Tibial nerve (tissue), 4 donors: ENCODE measurements around the gene RASSF4. TPM values are rescaled to one million over a fixed set of nuclear protein-coding genes. Genes with fewer than 3 reads are reported as not detected.

Experiments
- DNase-seq, 2 donors: peaks; one replicate each; pipeline ENCODE4 v3.0.0-alpha.2; 2019; ENCODE audit warnings: low spot score in 2 of 2
- H3K27ac ChIP-seq, 4 donors: fragments of 200-600 bp; sonication (generic) in 3 of 4; one replicate each; pipeline ENCODE4 v1.5.1; 2017 to 2019; ENCODE audit warnings: mild to moderate bottlenecking in 1 of 4
- H3K27me3 ChIP-seq, 2 donors: fragments of 200-600 bp; sonication (generic) in 1 of 2; one replicate each; pipeline versions ENCODE4 v1.5.1 to v1.6.0; 2017 to 2019
- H3K36me3 ChIP-seq, 3 donors: fragments of 200-600 bp; sonication (generic); one replicate each; pipeline ENCODE4 v1.5.1; 2018 to 2019
- H3K4me1 ChIP-seq, 4 donors: fragments of 200-600 bp; sonication (generic) in 3 of 4; one replicate each; pipeline ENCODE4 v1.5.1; 2017 to 2019
- H3K4me3 ChIP-seq, 4 donors: fragments of 200-600 bp; sonication (generic) in 3 of 4; one replicate each; pipeline ENCODE4 v1.5.1; 2017 to 2019; ENCODE audit warnings: mild to moderate bottlenecking in 1 of 4, moderate library complexity in 1 of 4
- H3K9me3 ChIP-seq, 4 donors: fragments of 200-600 bp; sonication (generic) in 3 of 4; one replicate each; pipeline ENCODE4 v1.5.1; 2017 to 2019
- EP300 ChIP-seq, 2 donors: sonication (generic); formaldehyde crosslinking; IDR thresholded peaks; one replicate each; pipeline ENCODE4 v1.6.1; 2017; ENCODE audit warnings: antibody characterized with exemption in 2 of 2, mild to moderate bottlenecking in 1 of 2
- POLR2A ChIP-seq, 2 donors: fragments of 450-650 bp; IDR thresholded peaks; one replicate each; pipeline ENCODE4 v1.6.1; 2017; ENCODE audit warnings: antibody characterized with exemption in 2 of 2, mild to moderate bottlenecking in 2 of 2, moderate library complexity in 2 of 2
- WGBS, 2 donors: methylation state at CpG; one replicate each; pipeline ENCODE4 v1.1.5; 2018; 5-methylcytosine and 5-hydroxymethylcytosine counted together
- total RNA-seq, 4 donors: library from RNA; depleted of rRNA; stranded (reverse); fragments of >200 nt; gene quantifications; one replicate each; pipeline ENCODE4 v1.1.0, GENCODE V29; 2016
- TF ChIP-seq, protein P1 (sequence below), 5 experiments: fragments of 200-600 bp in 3 of 5; fragments of 450-650 bp in 2 of 5; sonication (generic) in 3 of 5; IDR thresholded peaks; one replicate each; pipeline ENCODE4 v1.5.1; 2016 to 2019; ENCODE audit warnings: antibody characterized with exemption in 5 of 5, mild to moderate bottlenecking in 3 of 5, moderate library complexity in 2 of 5

Gene RASSF4
- total RNA-seq, 4 donors from 2014 or later: 153 to 275 (median 185) TPM

DNA sequence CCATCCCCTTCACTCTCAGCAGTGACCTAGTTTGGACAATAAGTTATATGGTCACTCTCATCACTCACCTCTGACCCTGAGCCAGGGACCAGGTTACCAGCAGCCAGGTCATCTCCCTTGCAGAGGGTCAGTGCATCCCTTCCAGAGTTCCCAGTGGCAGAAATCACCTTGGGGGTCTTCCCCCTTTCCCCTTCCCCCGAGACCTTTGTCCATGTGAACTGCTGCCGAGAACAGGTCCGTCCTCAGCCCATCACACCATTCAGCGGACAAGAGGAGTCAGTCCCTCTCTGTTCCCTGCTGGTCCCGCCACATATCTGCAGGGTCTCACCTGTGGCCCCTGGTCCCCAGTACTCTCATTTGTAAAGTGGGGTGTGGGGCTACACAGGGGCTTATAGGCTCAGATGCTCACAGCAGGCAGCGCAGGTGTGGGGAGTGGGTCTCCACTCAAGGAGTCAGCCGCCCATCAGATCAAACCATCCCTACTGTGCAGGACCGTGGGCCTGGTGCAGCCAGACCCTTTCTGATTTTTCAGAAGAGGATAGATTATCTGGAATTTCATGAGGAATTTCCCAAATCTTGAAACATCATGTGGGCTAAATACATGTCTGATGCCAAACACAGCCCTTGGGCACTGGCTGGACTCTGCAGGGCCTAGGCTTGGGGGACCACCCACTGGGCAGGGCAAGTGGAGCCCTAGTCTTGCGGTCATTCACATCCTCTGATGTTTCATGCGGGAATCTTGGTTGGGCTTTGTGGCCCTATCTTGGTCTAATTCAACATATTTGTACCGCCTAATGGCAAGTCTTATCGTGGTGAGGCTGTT lies 12.5 kb downstream of the RASSF4 start:
- H3K9me3 ChIP-seq: no peaks in the 10 kb centered on the region
- peaks cover 0 to 56% (median under 1%) of the 10 kb centered on the region in 3 donors for H3K36me3 ChIP-seq
- H3K27me3 ChIP-seq: no peaks in the 10 kb centered on the region
- no peak overlapping the region for H3K4me3 ChIP-seq
- TF ChIP-seq, protein P1, sequence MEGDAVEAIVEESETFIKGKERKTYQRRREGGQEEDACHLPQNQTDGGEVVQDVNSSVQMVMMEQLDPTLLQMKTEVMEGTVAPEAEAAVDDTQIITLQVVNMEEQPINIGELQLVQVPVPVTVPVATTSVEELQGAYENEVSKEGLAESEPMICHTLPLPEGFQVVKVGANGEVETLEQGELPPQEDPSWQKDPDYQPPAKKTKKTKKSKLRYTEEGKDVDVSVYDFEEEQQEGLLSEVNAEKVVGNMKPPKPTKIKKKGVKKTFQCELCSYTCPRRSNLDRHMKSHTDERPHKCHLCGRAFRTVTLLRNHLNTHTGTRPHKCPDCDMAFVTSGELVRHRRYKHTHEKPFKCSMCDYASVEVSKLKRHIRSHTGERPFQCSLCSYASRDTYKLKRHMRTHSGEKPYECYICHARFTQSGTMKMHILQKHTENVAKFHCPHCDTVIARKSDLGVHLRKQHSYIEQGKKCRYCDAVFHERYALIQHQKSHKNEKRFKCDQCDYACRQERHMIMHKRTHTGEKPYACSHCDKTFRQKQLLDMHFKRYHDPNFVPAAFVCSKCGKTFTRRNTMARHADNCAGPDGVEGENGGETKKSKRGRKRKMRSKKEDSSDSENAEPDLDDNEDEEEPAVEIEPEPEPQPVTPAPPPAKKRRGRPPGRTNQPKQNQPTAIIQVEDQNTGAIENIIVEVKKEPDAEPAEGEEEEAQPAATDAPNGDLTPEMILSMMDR (IDR thresholded peaks at IDR 0.05): no peak
- peak in 1 of 2 donors; percentile 5 for TF ChIP-seq EP300 (IDR thresholded peaks at IDR 0.05)
- peaks cover 12 to 87% (median 54%) of the 10 kb centered on the region in 4 donors for H3K4me1 ChIP-seq
- no peak for DNase-seq
- WGBS, 2 donors: 92 to 93% methylated on average over 12 of the region's 12 CpGs
- H3K27ac ChIP-seq: peak overlapping the region in 3 of 4 donors; percentile 86 to 97 (median 95)

DNA sequence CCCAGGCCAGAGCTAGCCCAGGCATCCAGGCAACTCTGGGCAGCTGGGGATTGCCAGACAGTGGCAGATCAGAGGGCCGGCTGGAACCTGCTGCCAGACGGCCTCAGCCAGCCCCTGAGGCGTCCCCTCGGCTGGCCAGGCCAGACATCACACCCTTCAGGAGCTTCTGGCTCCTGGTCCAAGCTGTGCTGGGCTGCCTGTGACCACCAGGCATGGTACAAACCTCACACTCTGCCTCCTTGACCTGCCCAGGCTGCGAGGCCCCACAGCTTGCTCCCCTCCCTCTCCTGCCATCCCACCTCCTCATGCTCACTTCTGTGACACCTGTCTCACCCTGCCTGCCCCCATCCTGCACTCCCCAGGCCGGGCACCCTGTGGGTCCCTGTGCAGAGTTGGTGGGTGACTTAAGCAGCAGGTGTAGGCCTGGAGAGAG lies 13.3 kb downstream of the RASSF4 start:
- H3K4me1 ChIP-seq: peaks cover 9 to 80% (median 47%) of the 10 kb centered on the region in 4 donors
- 74 to 79% methylated on average over 6 of the region's 6 CpGs for WGBS, 2 donors
- H3K4me3 ChIP-seq: no peak overlapping the region
- H3K36me3 ChIP-seq: peaks cover 0 to 63% (median 6%) of the 10 kb centered on the region in 3 donors
- no peaks in the 10 kb centered on the region for H3K27me3 ChIP-seq
- no peak for TF ChIP-seq POLR2A (IDR thresholded peaks at IDR 0.05)
- peak in 1 of 2 donors; percentile 41 for TF ChIP-seq EP300 (IDR thresholded peaks at IDR 0.05)
- DNase-seq: no peak
- no peaks in the 10 kb centered on the region for H3K9me3 ChIP-seq
- H3K27ac ChIP-seq: peak overlapping the region; percentile 86 to 97 (median 92)

DNA sequence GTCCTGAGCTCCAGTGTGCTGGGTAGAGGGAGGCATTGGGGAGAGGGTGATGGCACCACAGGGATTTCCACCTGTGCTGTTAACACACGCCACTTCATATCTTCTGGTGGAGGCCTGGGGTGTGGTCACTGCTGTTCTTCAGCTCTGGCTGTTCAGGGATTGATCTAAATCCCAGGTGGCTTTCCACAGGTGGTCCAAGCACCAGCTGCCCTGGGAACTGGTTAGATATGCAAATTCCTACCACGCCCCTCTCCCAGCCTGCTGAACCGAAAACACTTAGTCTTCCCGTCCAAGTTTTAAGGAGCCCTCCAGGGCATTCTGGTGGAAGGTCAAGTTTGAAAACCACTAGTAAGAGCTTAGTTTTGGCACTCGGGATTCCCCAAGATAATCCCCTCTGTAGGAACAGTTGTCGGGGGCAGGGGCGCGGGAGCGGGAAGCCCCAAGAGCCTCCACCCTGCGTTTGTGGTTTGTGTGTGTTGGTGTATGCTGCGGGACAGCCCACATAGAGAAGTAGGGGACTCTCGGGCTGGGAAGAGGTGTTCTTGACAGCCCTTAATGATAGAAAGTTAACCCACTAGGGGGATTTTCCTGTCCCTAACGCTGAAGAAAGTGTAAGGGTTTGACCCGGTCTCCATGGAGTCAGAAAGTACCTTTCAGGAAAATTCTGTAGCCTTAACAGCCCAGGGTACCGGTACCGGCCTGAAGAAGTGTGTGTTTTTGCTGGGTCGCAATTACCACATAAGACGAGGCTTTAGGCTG lies 13.9 kb downstream of the RASSF4 start:
- TF ChIP-seq EP300 (IDR thresholded peaks at IDR 0.05) (no peak), POLR2A (IDR thresholded peaks at IDR 0.05) (no peak)
- TF ChIP-seq, protein P1 (IDR thresholded peaks at IDR 0.05): no peak
- WGBS, 2 donors: 38 to 41% methylated on average over 15 to 18 of the region's 18 CpGs
- Histone ChIP-seq H3K4me3 (peak overlapping the region in 1 of 4 donors; percentile 70), H3K27me3 (no peaks in the 10 kb centered on the region), H3K36me3 (peaks cover 0 to 69% (median 6%) of the 10 kb centered on the region in 3 donors), H3K4me1 (peaks cover 5 to 74% (median 40%) of the 10 kb centered on the region in 4 donors), H3K9me3 (no peaks in the 10 kb centered on the region), H3K27ac (peak overlapping the region; percentile 86 to 97 (median 92))
- peak in 1 of 2 donors; percentile 12 for DNase-seq

DNA sequence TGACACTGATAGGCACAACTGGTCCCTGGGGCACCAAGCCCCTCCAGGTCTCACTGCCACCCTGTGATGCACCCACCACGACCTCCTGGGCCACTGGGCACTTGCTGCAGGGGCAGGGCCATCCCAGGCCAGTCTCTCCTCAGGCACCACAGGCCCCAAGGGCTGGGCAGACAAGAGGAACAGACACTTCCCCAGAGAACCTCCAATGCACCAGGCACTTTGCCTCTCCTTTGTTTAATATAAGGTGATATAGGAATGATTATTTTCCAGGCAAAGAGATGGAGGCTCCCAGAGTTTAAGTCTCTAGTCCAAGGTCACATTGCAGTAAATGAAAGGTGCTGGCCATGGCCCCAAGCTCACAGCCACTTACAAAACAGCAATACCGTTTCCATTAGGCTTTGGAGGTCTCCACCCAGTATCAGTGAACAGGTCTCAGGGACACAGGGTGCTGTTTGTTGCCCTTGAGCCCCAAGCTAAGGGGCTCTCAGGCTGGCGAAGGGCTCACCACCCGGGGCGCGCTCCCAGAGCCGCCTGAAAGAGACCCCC lies 14.6 kb downstream of the RASSF4 start:
- no peaks in the 10 kb centered on the region for H3K27me3 ChIP-seq
- H3K4me3 ChIP-seq: peak overlapping the region; percentile 24 to 70 (median 48)
- peaks cover 0 to 63% (median 6%) of the 10 kb centered on the region in 3 donors for H3K36me3 ChIP-seq
- peaks cover 3 to 74% (median 39%) of the 10 kb centered on the region in 4 donors for H3K4me1 ChIP-seq
- no peaks in the 10 kb centered on the region for H3K9me3 ChIP-seq
- no peak for DNase-seq
- WGBS, 2 donors: 33 to 37% methylated on average over 7 of the region's 7 CpGs
- H3K27ac ChIP-seq: peak overlapping the region; percentile 86 to 97 (median 92)
- TF ChIP-seq, protein P1 (IDR thresholded peaks at IDR 0.05): no peak
- peak in 1 of 2 donors; percentile 2 for TF ChIP-seq EP300 (IDR thresholded peaks at IDR 0.05)

DNA sequence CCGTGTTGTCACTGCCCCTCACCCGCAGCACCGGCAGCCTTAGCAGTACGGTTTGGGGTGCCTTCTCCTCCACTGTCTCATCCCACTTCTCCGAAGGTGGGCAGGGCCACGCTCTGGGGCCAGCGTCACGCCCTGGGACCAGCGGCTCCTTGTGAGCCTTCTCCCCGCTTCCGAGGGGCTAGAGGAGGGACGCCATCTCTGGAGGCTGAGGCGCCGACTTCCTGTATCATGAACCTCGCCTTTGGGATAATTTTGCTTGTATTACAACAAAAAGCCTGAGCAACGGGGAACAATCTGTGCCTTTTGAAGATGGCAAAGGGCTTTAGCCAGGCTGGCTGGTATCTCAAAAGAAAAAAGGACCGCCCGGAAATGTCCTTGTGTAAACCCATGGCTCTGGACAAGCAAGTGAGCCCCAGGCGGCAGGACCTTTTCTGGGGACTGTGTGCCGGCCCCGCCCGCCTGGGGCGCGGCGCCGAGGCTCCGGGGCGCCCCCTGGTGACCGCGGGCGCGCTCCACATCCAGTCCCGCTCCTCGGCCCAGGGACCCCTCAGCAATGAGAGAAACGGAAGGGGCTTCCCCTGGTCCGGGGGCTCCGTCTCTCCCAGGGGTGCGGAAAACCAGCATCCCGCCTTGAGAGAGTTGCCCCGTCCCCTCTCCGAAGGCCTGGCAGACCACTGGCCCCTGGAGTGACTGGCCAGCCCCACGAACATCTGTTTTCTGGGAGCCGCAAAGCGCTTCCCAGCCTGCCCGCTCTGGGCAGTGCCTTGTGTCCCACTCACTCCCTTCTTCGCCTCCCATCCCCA lies 15.2 kb downstream of the RASSF4 start:
- Histone ChIP-seq H3K27ac (peak overlapping the region; percentile 86 to 97 (median 92)), H3K36me3 (peaks cover 0 to 56% (median 6%) of the 10 kb centered on the region in 3 donors), H3K27me3 (no peaks in the 10 kb centered on the region), H3K4me1 (peaks cover 3 to 74% (median 46%) of the 10 kb centered on the region in 4 donors), H3K9me3 (no peaks in the 10 kb centered on the region), H3K4me3 (peak overlapping the region; percentile 24 to 70 (median 48))
- DNase-seq: peak; percentile 67 to 74
- TF ChIP-seq POLR2A (IDR thresholded peaks at IDR 0.05): peak in 1 of 2 donors; percentile 45
- TF ChIP-seq, protein P1 (IDR thresholded peaks at IDR 0.05): peak; percentile 98 to 99 (median 99)
- peak in 1 of 2 donors; percentile 84 for TF ChIP-seq EP300 (IDR thresholded peaks at IDR 0.05)
- 5 to 6% methylated on average over 45 to 46 of the region's 46 CpGs for WGBS, 2 donors
